ENCODE measurements around the gene PRMT5.

DNA sequence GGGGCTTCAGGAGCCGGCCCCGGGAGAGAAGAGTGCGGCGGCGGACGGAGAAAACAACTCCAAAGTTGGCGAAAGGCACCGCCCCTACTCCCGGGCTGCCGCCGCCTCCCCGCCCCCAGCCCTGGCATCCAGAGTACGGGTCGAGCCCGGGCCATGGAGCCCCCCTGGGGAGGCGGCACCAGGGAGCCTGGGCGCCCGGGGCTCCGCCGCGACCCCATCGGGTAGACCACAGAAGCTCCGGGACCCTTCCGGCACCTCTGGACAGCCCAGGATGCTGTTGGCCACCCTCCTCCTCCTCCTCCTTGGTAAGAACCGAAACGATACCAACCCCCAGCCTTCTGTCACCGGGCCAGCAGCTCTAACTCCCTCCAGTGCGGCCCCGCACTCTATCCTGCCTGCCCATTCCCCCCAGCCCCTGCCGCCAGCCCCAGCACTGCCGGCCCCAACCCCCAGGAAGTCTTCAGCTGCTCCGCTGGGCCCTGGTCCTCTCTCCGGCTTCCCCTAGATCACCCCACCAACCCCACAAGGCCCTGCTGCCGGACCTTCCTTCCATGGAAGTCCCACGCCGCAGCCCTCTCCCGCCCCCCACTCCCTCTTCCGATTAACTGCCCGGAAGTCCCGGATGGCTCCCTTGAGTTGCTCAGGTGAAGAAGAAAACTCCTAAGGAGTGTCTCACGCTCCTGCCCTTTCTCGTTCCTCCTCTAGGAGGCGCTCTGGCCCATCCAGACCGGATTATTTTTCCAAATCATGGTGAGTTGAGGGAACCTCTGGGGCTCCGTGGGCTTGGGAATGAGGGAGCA, 56.9 kb downstream of the PRMT5 start:
- peak in 1 of 2 donors; percentile 64 for TF ChIP-seq POLR2AphosphoS5 (IDR thresholded peaks at IDR 0.05)
- TF ChIP-seq, protein P1, sequence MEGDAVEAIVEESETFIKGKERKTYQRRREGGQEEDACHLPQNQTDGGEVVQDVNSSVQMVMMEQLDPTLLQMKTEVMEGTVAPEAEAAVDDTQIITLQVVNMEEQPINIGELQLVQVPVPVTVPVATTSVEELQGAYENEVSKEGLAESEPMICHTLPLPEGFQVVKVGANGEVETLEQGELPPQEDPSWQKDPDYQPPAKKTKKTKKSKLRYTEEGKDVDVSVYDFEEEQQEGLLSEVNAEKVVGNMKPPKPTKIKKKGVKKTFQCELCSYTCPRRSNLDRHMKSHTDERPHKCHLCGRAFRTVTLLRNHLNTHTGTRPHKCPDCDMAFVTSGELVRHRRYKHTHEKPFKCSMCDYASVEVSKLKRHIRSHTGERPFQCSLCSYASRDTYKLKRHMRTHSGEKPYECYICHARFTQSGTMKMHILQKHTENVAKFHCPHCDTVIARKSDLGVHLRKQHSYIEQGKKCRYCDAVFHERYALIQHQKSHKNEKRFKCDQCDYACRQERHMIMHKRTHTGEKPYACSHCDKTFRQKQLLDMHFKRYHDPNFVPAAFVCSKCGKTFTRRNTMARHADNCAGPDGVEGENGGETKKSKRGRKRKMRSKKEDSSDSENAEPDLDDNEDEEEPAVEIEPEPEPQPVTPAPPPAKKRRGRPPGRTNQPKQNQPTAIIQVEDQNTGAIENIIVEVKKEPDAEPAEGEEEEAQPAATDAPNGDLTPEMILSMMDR (IDR thresholded peaks at IDR 0.05): peak; percentile 88 to 95 (median 92)

Measured in upper lobe of left lung (tissue), 4 donors.